ENCODE data around the gene DNAJC11. TPM values are rescaled to one million over a fixed set of nuclear protein-coding genes. Genes with fewer than 3 reads are reported as not detected.

Gene DNAJC11
- total and polyA plus RNA-seq, 9 donors: 10.1 to 94.5 (median 37.1) TPM

DNA sequence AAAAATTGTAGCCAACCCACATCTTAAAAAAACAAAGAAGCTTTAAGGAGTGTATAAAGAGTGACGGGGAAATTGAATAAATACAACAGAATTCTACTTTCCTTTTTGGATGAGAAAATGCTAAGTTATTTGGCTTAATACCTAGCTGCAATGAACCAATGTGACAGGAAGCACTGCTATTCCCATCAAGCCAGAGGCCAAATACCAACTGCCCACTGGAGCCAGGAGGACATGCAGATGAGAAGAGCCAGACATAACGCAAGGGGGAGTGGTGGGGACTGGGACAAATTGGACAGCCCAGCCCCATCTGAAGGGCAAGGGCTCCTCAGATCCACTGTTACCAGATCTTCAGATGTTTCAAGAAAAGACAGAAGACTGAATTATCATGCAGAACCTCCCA, 25.7 kb downstream of the DNAJC11 start:
- intact Hi-C loops (cut with DNase I): no loop called here
- 91 to 95% (median 94%) methylated on average over 2 of the region's 2 CpGs for WGBS, 3 donors
- no peak for DNase-seq
- Histone ChIP-seq H3K9me3 (no peaks in the 10 kb centered on the region), H3K4me3 (no peak overlapping the region), H3K4me1 (ENCODE audit: insufficient read depth) (peaks cover 5% of the 10 kb centered on the region), H3K27me3 (no peaks in the 10 kb centered on the region), H3K27ac (no peak overlapping the region), H3K36me3 (no peaks in the 10 kb centered on the region)
- TF ChIP-seq, protein P1, sequence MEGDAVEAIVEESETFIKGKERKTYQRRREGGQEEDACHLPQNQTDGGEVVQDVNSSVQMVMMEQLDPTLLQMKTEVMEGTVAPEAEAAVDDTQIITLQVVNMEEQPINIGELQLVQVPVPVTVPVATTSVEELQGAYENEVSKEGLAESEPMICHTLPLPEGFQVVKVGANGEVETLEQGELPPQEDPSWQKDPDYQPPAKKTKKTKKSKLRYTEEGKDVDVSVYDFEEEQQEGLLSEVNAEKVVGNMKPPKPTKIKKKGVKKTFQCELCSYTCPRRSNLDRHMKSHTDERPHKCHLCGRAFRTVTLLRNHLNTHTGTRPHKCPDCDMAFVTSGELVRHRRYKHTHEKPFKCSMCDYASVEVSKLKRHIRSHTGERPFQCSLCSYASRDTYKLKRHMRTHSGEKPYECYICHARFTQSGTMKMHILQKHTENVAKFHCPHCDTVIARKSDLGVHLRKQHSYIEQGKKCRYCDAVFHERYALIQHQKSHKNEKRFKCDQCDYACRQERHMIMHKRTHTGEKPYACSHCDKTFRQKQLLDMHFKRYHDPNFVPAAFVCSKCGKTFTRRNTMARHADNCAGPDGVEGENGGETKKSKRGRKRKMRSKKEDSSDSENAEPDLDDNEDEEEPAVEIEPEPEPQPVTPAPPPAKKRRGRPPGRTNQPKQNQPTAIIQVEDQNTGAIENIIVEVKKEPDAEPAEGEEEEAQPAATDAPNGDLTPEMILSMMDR (IDR thresholded peaks at IDR 0.05): no peak
- TF ChIP-seq EP300 (IDR thresholded peaks at IDR 0.05) (no peak), POLR2A (IDR thresholded peaks at IDR 0.05) (no peak)

DNA sequence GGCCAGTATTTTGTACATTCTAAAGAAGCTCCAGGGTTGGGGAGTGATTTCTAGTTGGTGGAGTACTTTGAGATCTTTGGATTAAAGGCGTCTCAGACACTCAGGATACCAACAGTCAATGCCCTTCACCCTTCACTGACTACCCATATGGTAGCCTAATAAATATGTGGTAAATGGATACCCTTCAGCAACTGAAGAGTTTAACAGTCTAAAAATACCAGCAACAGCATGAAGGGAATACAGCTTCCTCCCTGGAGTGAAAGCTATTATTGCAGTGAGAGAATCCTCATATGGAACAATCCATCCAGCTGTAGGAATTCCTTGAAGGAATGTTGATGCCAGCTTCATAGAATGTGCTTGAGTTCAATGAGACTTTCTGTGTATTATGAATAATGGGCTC, 26.8 kb downstream of the DNAJC11 start:
- Histone ChIP-seq H3K36me3 (no peaks in the 10 kb centered on the region), H3K27ac (no peak overlapping the region), H3K4me3 (no peak overlapping the region), H3K9me3 (no peaks in the 10 kb centered on the region), H3K27me3 (no peaks in the 10 kb centered on the region), H3K4me1 (ENCODE audit: insufficient read depth) (peaks cover 5% of the 10 kb centered on the region)
- DNase-seq: no peak
- 87 to 93% (median 91%) methylated on average over 1 of the region's 1 CpG for WGBS, 3 donors
- intact Hi-C loops (cut with DNase I): no loop called here
- no peak for TF ChIP-seq POLR2A (IDR thresholded peaks at IDR 0.05)

DNA sequence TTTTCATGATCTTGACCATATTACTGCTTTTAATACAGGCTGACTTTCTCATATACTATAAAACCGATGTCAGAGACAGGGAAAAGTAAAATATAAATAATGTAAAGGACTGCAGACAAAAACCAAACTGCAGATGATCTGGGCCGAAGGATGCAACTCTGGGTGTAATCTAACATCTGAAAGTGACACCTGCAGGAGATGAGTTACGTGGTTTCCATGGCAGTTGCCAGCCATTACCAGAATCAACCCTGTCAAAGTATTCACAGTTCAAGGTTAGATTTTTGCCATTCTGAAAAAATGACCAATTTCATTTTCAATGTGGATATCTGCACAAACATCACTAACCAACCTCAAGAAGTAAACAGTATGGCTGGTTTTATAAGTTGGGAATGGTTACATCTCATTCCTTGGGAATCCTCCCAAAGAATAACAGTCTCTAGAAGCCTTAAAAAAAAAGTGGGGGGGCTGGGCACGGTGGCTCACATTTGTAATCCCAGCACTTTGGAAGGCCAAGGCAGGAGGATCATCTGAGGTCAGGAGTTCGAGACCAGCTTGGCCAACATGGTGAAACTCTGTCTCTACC, 27.7 kb downstream of the DNAJC11 start:
- intact Hi-C loops (cut with DNase I): no loop called here
- H3K9me3 ChIP-seq: no peaks in the 10 kb centered on the region
- H3K27me3 ChIP-seq: no peaks in the 10 kb centered on the region
- no peak overlapping the region for H3K4me3 ChIP-seq
- no peak for TF ChIP-seq POLR2A (IDR thresholded peaks at IDR 0.05)
- TF ChIP-seq EP300 (IDR thresholded peaks at IDR 0.05): no peak
- TF ChIP-seq, protein P1 (IDR thresholded peaks at IDR 0.05): no peak
- DNase-seq: no peak
- peaks cover 5% of the 10 kb centered on the region for H3K4me1 ChIP-seq (ENCODE audit: insufficient read depth)
- no peak overlapping the region for H3K27ac ChIP-seq
- WGBS, 3 donors: 85 to 91% (median 86%) methylated on average over 5 of the region's 5 CpGs
- no peaks in the 10 kb centered on the region for H3K36me3 ChIP-seq

DNA sequence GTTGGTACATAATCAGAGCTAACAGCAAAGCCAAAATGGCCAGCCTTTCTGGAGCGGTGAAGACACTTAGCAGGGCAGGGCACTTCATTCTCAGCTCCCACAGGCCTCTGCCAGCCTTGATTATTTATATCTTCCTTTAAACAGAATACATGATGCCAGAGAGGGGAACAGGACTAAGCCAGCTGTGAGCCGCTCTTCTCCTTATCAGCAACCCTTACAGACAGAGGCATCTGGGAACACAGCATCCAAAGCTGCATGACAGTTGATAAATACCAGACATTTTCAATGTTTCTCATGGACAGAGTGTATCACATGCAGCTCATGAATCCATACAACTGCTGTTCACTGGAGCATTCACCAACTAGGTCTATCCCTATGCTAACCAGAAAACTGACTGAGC, 29.1 kb downstream of the DNAJC11 start:
- no peaks in the 10 kb centered on the region for H3K36me3 ChIP-seq
- DNase-seq: no peak
- 27 to 50% (median 42%) methylated on average over 2 of the region's 2 CpGs for WGBS, 3 donors
- H3K4me1 ChIP-seq (ENCODE audit: insufficient read depth): peaks cover 5% of the 10 kb centered on the region
- H3K27me3 ChIP-seq: no peaks in the 10 kb centered on the region
- no peak overlapping the region for H3K4me3 ChIP-seq
- TF ChIP-seq, protein P1 (IDR thresholded peaks at IDR 0.05): no peak
- no peak for TF ChIP-seq POLR2A (IDR thresholded peaks at IDR 0.05)
- no peak for TF ChIP-seq EP300 (IDR thresholded peaks at IDR 0.05)
- H3K27ac ChIP-seq: no peak overlapping the region
- H3K9me3 ChIP-seq: no peaks in the 10 kb centered on the region
- intact Hi-C loops (cut with DNase I): no loop called here

DNA sequence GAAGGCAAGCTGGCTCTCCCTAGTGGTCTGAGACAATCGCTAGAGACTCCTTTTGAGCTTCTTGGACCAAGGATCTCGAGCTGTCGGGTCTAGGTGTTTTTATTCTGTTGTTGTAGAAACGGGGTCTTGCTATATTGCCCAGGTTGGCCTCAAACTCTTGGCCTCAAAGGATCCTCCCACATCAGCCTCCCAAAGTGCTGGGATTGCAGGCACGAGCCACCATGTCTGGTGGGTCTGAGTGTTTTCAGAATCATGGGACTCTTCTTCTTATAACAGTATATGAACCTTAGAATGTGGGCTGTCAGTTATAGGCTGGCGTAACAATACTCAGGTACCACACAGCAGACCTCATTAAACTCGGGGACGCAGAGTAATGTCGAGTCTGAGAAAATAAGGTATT, 33.1 kb downstream of the DNAJC11 start:
- H3K36me3 ChIP-seq: peaks cover 2% of the 10 kb centered on the region
- 98% methylated on average over 9 of the region's 9 CpGs for WGBS, 3 donors
- DNase-seq: no peak

More for the DNA sequence above, 33.1 kb downstream of the DNAJC11 start:
- H3K4me1 ChIP-seq (ENCODE audit: insufficient read depth): peaks cover 5% of the 10 kb centered on the region
- no peaks in the 10 kb centered on the region for H3K27me3 ChIP-seq
- H3K27ac ChIP-seq: no peak overlapping the region
- intact Hi-C loops (cut with DNase I): no loop called here
- H3K4me3 ChIP-seq: no peak overlapping the region
- no peaks in the 10 kb centered on the region for H3K9me3 ChIP-seq
- TF ChIP-seq, protein P1 (IDR thresholded peaks at IDR 0.05): no peak
- no peak for TF ChIP-seq EP300 (IDR thresholded peaks at IDR 0.05)
- no peak for TF ChIP-seq POLR2A (IDR thresholded peaks at IDR 0.05)
